GM19023 (cell line): ENCODE measurements around the gene IQSEC3.
"Not testable (repeated sequence)": the region's sequence is repeated elsewhere in the genome, so short reads cannot be mapped to it uniquely, and the experiment has no call there.

Experiments
- ATAC-seq: cut with Tn5 transposase; IDR thresholded peaks from one replicate; pipeline ENCODE4 v1.9.1; 2021; ENCODE audit warnings: mild to moderate bottlenecking, moderate library complexity; ENCODE audit not compliant: unreplicated experiment

Gene IQSEC3

DNA sequence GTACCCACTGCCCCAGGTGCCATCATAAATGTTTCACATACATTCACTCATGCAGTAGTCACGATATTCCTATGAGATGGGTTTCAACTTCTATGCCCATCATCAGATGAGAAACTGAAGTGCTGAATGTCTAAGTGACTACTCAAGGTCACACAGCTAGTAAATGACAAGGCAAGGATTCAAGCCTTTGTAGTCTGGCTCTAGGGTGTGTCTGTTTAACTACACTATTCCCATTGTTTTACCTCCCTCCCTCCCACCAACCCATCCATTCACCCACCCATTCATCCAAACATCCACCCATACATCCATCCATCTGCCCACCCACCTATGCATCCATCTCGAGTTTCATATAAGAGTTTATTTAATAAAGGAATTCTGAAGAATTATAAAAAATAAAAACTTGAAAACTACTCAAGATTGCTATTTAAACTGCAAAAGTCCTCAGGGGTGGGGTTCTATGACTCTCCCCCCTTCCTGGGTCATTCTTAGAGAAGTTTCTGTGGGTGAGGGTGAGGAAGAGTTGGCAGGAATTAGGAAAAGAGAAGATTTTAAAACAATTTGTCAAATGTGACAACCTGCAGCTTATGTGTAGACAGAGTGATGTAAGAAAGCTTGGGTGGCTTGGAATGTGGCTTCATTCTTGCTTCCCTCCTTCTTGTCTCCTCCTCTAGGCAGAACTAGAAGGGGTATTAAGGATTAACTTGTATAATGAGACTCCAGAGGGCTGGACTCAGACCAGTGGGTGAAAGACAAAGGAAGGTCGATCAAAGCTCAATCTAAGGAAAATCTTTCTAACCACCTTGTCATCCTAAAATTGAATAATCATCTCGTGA lies 13.4 kb upstream of the IQSEC3 start:
- not testable (repeated sequence) for ATAC-seq

DNA sequence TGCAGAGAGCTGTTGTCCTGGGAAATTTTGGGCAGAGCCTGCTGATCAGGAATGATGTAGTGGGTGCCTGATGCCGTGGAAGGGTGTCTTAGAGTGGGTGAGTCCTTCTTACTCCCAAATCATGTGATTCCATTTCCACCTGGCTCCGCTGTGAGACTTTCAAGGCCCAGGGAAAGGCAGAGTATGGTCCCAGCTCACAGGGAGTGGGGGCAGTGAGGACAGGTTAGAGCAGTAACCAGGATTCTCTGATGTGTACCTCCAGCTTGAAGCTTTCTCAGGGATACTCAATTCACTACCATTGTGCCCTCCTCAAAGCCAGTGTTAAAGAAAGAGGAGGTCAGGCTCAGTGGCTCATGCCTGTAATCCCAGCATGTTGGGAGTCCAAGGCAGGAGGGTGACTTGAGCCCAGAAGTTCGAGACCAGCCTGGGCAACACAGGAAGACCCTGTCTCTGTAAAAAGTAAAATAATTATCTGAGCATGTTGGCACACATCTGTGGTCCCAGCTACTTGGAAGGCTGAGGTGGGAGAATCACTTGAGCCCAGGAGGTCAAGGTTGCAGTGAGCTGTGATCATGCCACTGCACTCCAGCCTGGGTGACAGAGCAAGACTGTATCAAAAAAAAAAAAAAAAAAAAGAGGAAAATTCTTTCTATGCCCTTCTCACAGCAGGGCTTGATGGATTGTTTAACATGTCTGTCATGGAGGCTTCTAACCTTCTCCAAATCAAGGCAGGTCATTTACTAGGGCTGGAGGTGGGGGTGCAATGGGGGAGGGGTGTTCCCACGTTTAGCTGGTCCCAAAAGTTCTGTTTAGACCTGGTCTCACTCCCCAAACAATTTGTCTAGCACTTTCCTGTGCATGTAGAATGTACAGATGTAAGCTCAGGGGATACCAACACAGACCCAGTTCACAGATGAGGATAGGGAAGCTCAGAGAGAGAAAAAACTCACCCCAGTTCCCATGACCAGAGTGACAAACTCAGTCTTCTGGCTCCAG lies 12.5 kb upstream of the IQSEC3 start:
- ATAC-seq, result no peak

DNA sequence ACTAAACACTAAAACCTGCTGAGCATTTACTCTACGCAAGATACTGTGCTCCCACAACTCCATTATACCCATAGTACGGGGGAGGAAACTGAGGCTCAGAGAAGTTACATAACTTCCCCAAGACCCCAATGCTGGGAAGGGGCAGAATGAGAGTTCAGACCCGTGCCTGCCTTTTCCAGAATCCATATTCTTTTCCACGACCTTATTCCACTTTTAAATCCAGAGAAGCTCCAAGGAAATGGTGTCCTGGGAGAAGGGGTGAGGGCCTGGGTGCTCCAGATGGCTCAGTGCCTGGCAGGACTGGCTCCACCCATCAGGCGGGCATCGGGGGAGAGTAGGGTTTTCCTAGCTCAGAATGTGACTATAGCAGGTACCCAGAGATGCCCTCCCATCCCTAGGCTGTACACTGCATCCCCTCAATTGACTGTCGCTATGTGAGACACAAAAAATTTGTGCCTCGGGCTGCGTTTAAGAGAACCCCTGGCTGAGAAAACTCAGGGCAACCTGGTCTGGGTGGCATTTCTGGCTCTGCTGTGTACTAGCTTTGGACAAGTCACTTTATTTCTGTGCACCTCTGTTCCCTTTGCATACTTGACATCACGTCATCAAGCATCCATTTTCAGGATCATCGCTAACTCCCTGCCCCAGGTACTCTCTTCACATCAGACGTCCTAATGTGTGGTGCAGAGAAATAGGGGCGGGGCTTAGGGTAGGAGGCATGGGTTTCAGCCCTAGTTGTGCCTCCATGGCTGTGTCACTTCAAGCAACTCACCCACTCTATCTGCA lies 11.6 kb upstream of the IQSEC3 start:
- no peak for ATAC-seq

DNA sequence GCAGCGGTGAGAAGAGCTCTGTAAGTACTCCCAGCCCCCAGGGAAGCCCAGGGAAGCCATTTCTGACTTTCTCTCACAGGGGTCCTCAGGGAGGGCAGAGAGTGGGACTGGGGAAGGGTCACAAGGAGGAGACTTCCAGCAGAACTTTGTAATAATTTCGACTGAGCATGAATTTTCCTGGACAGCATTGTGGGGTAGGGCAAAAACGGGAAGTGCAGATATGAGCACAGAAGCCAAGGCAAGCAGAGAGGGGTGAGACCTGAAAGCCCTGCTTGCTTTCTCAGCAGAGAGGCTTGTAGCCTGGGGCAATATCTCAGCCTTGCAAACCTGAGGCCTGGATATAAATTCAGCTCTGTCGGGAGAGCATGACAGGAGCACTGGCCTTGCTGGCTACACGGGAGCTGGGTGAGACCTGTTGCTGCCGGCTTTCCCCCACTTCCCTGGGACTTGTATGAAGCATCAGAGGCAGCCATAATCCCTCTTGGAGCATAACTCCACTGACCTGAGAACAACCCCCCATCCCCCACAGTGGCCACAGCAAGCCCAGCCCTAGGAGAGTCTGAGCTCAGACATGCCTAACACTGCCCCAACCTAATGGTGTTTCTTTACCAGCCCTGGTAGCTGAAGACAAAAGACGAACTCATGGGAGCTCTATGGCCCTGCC lies 9.8 kb upstream of the IQSEC3 start:
- ATAC-seq, result no peak

DNA sequence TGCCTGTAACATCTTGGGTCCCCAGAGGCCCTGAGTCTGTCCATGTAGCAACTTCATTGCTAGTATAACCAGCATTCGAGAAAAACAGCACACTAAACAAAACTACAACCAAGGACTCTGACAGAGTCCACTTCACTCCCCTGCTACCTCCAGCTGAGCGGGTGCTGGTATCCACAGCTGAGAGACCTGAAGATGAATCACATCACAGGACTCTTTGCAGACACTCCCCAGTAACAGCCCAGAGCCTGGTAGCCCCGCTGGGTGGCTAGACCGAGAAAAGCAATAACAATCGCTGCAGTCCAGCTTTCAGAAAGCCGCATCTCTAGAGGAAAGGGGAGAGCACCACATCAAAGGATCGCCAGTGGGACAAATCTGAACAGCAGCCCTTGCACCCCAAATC lies 9.0 kb upstream of the IQSEC3 start:
- ATAC-seq, result no peak

GRCh38 chr12:58832-59231 lies 7.7 kb upstream of the IQSEC3 start:
- ATAC-seq, result no peak

DNA sequence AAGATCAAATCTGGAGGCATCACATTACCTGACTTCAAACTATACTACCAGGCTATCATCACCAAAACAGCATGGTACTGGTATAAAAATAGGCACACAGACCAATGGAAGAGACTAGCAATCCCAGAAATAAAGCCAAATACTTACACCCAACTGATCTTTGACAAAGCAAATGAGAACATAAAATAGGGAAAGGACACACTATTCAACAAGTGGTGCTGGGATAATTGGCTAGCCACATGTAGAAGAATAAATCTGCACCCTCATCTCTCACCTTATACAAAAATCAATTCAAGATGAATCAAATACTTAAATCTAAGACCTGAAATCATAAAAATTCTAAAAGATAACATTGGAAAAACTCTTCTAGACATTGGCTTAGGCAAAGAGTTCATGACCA lies 4.7 kb upstream of the IQSEC3 start:
- ATAC-seq, result not testable (repeated sequence)

GRCh38 chr12:65491-66063 lies 990 bp upstream of the IQSEC3 start:
- ATAC-seq, result not testable (repeated sequence)

GRCh38 chr12:66782-67504 lies 376 bp downstream of the IQSEC3 start:
- not testable (repeated sequence) for ATAC-seq

DNA sequence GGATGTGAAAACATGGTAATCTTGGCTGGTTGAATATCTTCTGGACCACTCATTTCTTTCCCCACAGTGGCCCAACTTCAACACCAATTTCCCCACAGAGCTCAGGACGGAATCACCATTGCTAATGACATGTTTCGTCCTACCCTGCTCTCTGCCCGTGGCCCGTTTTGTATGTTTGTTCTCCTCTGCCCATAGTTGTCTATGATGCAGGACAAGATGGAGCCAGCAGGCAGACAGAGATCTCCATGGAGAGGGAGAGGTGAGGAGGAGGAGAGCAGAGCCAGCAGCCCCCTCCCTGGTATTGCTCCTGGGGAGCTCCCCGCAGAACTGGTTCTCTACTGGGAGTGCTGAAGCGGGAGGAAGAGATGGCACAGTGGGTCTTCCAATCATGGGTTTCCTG lies 3.1 kb downstream of the IQSEC3 start:
- not testable (repeated sequence) for ATAC-seq

- ATAC-seq, result not testable (repeated sequence)
These were observed 4.0 kb downstream of the IQSEC3 start for GRCh38 chr12:70541-70940.

- not testable (repeated sequence) for ATAC-seq
These were observed 5.5 kb downstream of the IQSEC3 start for GRCh38 chr12:72018-72417.

GRCh38 chr12:74420-75190 lies 8.0 kb downstream of the IQSEC3 start:
- ATAC-seq, result not testable (repeated sequence)

DNA sequence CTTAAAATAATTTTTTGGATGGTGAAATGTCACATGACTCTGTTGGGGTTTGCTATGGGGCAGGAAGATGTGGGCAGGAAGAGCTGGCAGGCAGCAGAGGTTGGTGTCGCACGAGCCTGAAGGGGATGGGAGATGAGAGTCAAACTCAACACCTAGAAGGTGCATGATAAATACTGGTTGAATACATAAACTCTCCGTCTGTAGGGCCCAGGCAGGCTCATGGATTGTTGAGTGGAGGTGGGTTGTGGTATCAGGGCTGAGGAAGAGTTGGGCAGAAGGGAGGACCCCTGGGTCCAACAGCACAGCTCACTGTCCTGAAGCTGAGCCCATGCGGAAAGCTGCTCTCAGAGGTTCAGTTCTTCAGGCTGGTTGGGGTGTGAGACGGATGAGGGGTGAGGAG lies 9.0 kb downstream of the IQSEC3 start:
- not testable (repeated sequence) for ATAC-seq

GRCh38 chr12:76102-76501 lies 9.5 kb downstream of the IQSEC3 start:
- not testable (repeated sequence) for ATAC-seq

- ATAC-seq, result not testable (repeated sequence)
These were observed 10.0 kb downstream of the IQSEC3 start for GRCh38 chr12:76551-76950.

GRCh38 chr12:77101-77719 lies 10.6 kb downstream of the IQSEC3 start:
- not testable (repeated sequence) for ATAC-seq

DNA sequence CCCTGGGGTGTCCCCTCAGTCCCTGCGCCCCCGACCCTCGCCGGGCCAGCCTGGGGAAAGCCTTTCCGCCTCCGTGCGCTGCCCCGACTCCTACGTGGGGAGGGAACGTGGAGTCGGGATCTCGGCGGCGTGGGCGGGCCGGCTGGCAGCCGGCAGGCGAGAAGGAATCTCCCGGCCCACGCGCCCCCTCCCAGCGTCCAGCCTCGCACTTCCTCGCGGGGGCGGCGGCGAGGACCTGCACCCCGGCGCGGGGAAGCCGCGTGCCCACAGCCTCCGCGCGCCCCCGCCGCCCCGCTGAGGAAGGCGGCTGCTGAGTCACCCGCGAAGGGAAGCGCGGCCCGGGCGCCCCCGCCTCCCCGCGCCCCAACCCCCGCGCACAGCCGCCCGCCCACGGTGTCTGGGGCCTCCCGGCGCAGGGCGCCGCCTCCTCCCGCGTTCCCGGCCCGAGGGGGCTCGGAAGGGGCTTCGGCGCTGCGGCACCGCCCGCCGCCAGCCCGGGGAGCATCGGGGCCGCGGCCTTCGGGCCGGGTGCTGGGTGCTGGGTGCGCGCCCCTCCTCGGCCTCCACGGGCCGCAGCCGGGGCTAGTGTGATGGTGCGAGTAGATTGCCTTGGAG lies 11.3 kb downstream of the IQSEC3 start:
- not testable (repeated sequence) for ATAC-seq
